MG63 (cell line): Measurements from ENCODE around the gene FAM167B. TPM values are rescaled to one million over a fixed set of nuclear protein-coding genes. Genes with fewer than 3 reads are reported as not detected.

Source experiments
- DNase-seq: peaks from one replicate; pipeline ENCODE4 v3.0.0-alpha.2; 2020
- H3K27me3 ChIP-seq: fragments of 250-450 bp; sonication (Bioruptor Pico); 2 replicates; pipeline ENCODE4 v1.5.1; 2020; ENCODE audit warnings: mild to moderate bottlenecking, moderate library complexity
- H3K36me3 ChIP-seq: fragments of 250-450 bp; sonication (Bioruptor Pico); 2 replicates; pipeline ENCODE4 v1.5.1; 2020; ENCODE audit warnings: mild to moderate bottlenecking, moderate library complexity
- H3K4me3 ChIP-seq: fragments of 250-450 bp; sonication (Bioruptor Pico); 2 replicates; pipeline ENCODE4 v1.5.1; 2020; ENCODE audit warnings: mild to moderate bottlenecking, moderate library complexity
- H3K9me3 ChIP-seq: fragments of 250-450 bp; sonication (Bioruptor Pico); 2 replicates; pipeline ENCODE4 v1.5.1; 2020; ENCODE audit warnings: mild to moderate bottlenecking, moderate library complexity
- total RNA-seq: library from RNA; depleted of rRNA; stranded (reverse); fragments of >200 nt; shearing (Covaris generic); gene quantifications from 2 replicates; pipeline ENCODE4 v1.2.3, GENCODE V29; 2014; ENCODE audit warnings: low replicate concordance

Gene FAM167B
- total RNA-seq, 1 experiment from 2014 or later, result 0.30 TPM

- no peak for DNase-seq
- Histone ChIP-seq H3K4me3 (peak overlapping the region; percentile 98), H3K36me3 (peaks cover 54% of the 10 kb centered on the region), H3K9me3 (no peaks in the 10 kb centered on the region), H3K27me3 (no peaks in the 10 kb centered on the region)
Observed at GRCh38 chr1:32220746-32221580, 26.1 kb upstream of the FAM167B start.

GRCh38 chr1:32221581-32221979, 25.4 kb upstream of the FAM167B start:
- no peak for DNase-seq
- Histone ChIP-seq H3K9me3 (no peaks in the 10 kb centered on the region), H3K36me3 (peaks cover 58% of the 10 kb centered on the region), H3K4me3 (peak overlapping the region; percentile 98), H3K27me3 (no peaks in the 10 kb centered on the region)

DNA sequence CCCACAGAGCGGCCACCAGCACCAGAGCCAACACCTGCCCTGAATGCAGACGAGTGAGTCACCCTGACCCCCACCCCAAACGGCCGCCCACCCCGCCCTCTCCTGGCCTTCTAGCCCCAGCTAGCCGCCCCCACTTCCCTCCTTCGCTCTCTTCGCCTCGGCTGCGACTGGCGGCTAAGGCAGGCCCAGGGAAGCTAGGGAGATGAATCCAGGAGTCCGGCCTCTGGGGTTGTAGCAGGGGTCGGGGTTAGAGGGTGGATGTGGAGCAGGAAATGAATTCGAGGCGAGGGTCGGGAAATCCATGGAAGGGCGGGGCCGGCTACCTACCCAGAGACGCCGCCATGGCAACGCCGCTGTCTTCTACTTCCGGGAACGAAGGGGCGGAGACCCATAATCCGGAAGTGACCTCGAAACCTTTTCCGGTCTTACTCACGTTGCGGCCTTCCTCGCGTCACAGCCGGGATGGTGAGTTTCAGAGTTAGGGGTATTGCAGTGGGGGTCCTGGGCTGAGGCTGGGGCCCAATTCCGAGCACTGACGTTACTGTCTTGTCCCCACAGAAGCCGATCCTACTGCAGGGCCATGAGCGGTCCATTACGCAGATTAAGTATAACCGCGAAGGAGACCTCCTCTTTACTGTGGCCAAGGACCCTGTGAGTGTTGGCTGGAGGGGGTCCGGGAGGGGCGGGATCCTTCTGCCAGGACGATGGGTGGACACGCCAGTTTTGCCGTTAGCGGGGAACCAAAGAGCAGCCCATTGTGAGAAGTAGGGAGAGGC, 24.9 kb upstream of the FAM167B start, which contains the start of the genes EIF3I and TMEM234:
Gene EIF3I (plus strand): TSS at position 428 of the 776 bp plus-strand sequence. CDS start 35 bp downstream, at position 463.
Gene TMEM234 (minus strand): TSS at position 374 of the 776 bp plus-strand sequence. CDS start 31 bp downstream, at position 343.
- H3K36me3 ChIP-seq, result peaks cover 57% of the 10 kb centered on the region

GRCh38 chr1:32223683-32224082, 23.3 kb upstream of the FAM167B start:
- Histone ChIP-seq H3K4me3 (peak overlapping the region; percentile 98), H3K27me3 (no peaks in the 10 kb centered on the region), H3K9me3 (no peaks in the 10 kb centered on the region), H3K36me3 (peaks cover 65% of the 10 kb centered on the region)
- no peak for DNase-seq

More for the DNA sequence above, 24.9 kb upstream of the FAM167B start, which contains the start of the genes EIF3I and TMEM234:
- no peaks in the 10 kb centered on the region for H3K27me3 ChIP-seq
- peak within 1 kb of the TSS; percentile 98 for H3K4me3 ChIP-seq
- no peaks in the 10 kb centered on the region for H3K9me3 ChIP-seq
- DNase-seq, result peak; percentile 91

DNA sequence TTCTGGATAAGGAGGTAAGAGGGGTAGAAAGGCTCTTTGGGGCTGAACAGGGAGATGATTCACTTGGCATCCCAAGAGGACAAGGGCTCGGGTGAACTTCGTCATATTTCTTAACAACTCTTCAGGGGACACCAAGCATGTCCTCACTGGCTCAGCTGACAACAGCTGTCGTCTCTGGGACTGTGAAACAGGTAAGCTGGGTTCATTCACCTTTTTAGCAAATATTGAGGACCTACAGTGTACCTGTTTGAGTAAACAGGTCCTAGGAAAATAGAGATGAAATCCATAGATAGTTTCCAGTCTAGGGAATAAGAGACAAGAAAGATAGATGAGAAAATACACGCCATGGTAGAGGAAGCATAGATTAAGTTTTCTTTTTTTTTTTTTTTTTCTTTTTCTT, 22.7 kb upstream of the FAM167B start:
- no peak for DNase-seq
- Histone ChIP-seq H3K27me3 (no peaks in the 10 kb centered on the region), H3K36me3 (peaks cover 68% of the 10 kb centered on the region), H3K9me3 (no peaks in the 10 kb centered on the region), H3K4me3 (no peak overlapping the region)

GRCh38 chr1:32228771-32229170, 18.3 kb upstream of the FAM167B start:
- H3K27me3 ChIP-seq, result no peaks in the 10 kb centered on the region
- no peak for DNase-seq
- H3K4me3 ChIP-seq, result no peak overlapping the region
- peaks cover 69% of the 10 kb centered on the region for H3K36me3 ChIP-seq
- no peaks in the 10 kb centered on the region for H3K9me3 ChIP-seq

- Histone ChIP-seq H3K36me3 (peaks cover 51% of the 10 kb centered on the region), H3K9me3 (no peaks in the 10 kb centered on the region), H3K4me3 (no peak overlapping the region), H3K27me3 (no peaks in the 10 kb centered on the region)
- no peak for DNase-seq
Observed at GRCh38 chr1:32231843-32232432, 15.1 kb upstream of the FAM167B start.

GRCh38 chr1:32232558-32233304, 14.3 kb upstream of the FAM167B start:
- H3K4me3 ChIP-seq, result no peak overlapping the region
- DNase-seq, result no peak
- H3K9me3 ChIP-seq, result no peaks in the 10 kb centered on the region
- H3K36me3 ChIP-seq, result peaks cover 48% of the 10 kb centered on the region
- no peaks in the 10 kb centered on the region for H3K27me3 ChIP-seq

GRCh38 chr1:32234792-32235191, 12.2 kb upstream of the FAM167B start:
- H3K9me3 ChIP-seq, result no peaks in the 10 kb centered on the region
- DNase-seq, result no peak
- H3K36me3 ChIP-seq, result peaks cover 30% of the 10 kb centered on the region
- H3K4me3 ChIP-seq, result no peak overlapping the region
- H3K27me3 ChIP-seq, result no peaks in the 10 kb centered on the region

DNA sequence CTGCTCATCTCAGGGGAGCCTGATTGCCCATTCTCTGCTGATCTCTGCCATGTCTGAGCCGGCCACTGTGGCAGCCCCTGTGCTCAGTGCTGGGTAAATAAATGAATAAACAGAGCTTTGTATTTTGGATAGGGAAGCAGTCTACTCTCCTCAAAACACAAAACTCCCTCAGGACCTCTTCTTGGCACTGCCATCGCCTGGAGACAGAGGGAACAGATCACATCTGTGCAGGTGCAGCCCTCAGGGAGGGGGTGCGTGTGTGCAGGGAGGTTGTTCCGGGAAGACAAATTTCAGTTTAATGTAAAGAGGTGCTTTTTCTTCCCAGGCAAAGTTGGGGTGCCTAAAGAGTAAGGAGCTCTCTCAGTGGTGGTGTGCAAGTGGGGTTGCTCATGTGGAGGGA, 7.7 kb upstream of the FAM167B start:
- DNase-seq, result no peak
- Histone ChIP-seq H3K4me3 (no peak overlapping the region), H3K27me3 (no peaks in the 10 kb centered on the region), H3K9me3 (no peaks in the 10 kb centered on the region), H3K36me3 (peaks cover 8% of the 10 kb centered on the region; the same call in 1 of the 2 replicates)

GRCh38 chr1:32239790-32240139, 7.3 kb upstream of the FAM167B start:
- Histone ChIP-seq H3K9me3 (no peaks in the 10 kb centered on the region), H3K27me3 (no peaks in the 10 kb centered on the region), H3K36me3 (peaks cover 8% of the 10 kb centered on the region; the same call in 1 of the 2 replicates), H3K4me3 (no peak overlapping the region)
- DNase-seq, result no peak

DNA sequence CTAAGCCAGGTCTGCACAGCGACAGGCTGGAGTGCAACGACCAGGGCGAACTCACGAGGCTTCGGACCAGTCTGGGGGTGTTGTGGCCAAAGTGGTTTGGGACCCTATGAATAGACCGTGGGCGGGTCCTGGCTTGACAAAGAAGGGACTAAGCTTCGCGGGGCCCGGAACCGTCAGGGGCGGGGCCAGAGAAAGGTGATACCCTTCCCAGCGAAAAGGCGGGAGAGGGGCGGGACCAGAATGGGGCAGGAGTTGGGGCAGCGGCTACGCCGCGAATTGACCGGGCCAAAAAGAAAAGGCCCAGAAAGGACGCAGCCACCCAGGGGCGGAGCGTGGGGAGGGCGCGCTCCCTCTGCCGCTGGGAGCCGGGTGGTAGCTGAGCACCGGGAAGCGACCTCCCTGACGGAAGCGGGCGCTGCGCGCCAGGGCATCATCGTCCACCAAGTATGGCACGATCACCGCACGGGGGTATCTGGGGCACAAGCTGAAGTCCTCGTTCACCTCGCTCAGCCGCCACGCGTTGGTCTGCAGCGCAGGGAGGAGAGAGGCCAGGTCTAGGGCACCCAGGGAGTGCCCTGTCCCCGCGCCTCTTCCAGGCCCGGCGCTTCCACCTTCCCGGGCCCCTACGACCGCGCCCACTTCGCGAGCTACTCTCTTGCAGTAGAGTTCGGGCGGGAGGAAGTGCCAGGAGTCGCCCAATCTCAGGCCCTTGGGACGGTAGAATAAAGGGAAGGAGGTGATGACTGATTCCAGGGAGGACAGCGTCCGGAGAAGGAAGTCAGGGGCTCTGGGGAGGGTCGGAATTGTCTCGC, 6.7 kb upstream of the FAM167B start:
- Histone ChIP-seq H3K36me3 (peaks cover 4% of the 10 kb centered on the region; the same call in 1 of the 2 replicates), H3K27me3 (no peaks in the 10 kb centered on the region), H3K9me3 (no peaks in the 10 kb centered on the region), H3K4me3 (peak overlapping the region; percentile 42)
- peak; percentile 62 for DNase-seq

DNA sequence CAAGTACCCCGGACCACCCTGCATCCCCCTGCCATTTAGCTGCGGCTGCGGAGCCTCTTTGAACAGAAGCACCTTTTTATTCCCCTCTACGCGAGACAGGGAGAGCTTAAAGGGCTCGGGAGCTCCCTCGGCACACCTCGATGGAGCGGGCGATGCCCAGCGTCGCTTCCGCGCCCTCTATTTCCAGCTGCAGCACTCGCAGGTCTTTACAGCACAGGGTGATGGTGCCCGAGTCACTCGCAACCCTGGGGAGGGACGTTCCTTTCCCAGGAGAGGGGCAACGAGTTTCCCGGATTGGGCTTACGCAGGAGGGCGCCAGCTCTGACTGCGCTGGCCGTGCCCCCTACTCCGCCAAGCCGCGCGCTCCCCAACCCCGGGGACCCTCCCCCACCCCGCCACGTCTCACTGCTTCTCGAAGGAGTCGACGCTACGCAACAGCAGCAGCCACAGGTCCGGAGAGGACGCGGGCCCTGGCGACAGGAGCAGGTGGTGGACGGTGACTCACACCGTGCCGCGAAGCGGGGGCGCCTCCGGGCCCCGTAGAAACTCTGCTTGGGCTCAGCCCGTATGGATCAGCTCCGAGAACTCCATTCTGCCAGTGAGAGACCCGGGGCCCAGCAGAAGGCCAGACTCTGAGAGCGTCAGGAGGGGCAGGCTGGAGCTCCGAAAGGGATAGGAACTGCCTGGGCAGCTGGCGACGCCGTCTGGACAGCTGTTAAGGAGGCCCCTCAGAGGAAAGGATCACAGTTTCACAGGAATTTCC, 5.8 kb upstream of the FAM167B start:
- DNase-seq, result peak; percentile 61
- no peaks in the 10 kb centered on the region for H3K9me3 ChIP-seq
- peak overlapping the region; percentile 42 for H3K4me3 ChIP-seq
- H3K27me3 ChIP-seq, result no peaks in the 10 kb centered on the region
- no peaks in the 10 kb centered on the region; the same call in 1 of the 2 replicates for H3K36me3 ChIP-seq

- Histone ChIP-seq H3K9me3 (no peaks in the 10 kb centered on the region), H3K4me3 (no peak overlapping the region), H3K27me3 (no peaks in the 10 kb centered on the region), H3K36me3 (no peaks in the 10 kb centered on the region)
- peak; percentile 44 for DNase-seq
Observed at GRCh38 chr1:32242341-32242851, 4.6 kb upstream of the FAM167B start.

GRCh38 chr1:32247452-32247851, 430 bp downstream of the FAM167B start:
- no peak for DNase-seq
- H3K9me3 ChIP-seq, result no peaks in the 10 kb centered on the region
- H3K27me3 ChIP-seq, result no peaks in the 10 kb centered on the region
- no peak overlapping the region for H3K4me3 ChIP-seq
- no peaks in the 10 kb centered on the region for H3K36me3 ChIP-seq
